ENCODE measurements around the gene HPDL. TPM values are rescaled to one million over a fixed set of nuclear protein-coding genes. Genes with fewer than 3 reads are reported as not detected.

The HPDL gene
- total RNA-seq, 4 donors from 2014 or later: 0.35 to 0.93 (median 0.40) TPM; not detected in 1

GRCh38 chr1:45302505-45303150 lies 24.1 kb upstream of the HPDL start:
- TF ChIP-seq POLR2AphosphoS5 (IDR thresholded peaks at IDR 0.05) (no peak), CTCF (IDR thresholded peaks at IDR 0.05) (no peak), EP300 (IDR thresholded peaks at IDR 0.05) (no peak), POLR2A (IDR thresholded peaks at IDR 0.05) (no peak)
- WGBS, 2 donors (ENCODE audit: low coverage in 1 of 2): 80 to 89% methylated on average over 13 to 15 of the region's 16 CpGs

GRCh38 chr1:45303520-45304310 lies 23.0 kb upstream of the HPDL start:
- H3K9me3 ChIP-seq: no peaks in the 10 kb centered on the region
- TF ChIP-seq EP300 (IDR thresholded peaks at IDR 0.05): no peak
- TF ChIP-seq CTCF (IDR thresholded peaks at IDR 0.05): peak; percentile 25 to 91 (median 81)
- peak; percentile 19 for TF ChIP-seq POLR2AphosphoS5 (IDR thresholded peaks at IDR 0.05)
- peak; percentile 55 to 59 for TF ChIP-seq POLR2A (IDR thresholded peaks at IDR 0.05)
- H3K36me3 ChIP-seq: no peaks in the 10 kb centered on the region
- H3K4me1 ChIP-seq: peaks cover 0 to 25% (median 6%) of the 10 kb centered on the region in 3 donors
- peak overlapping the region; percentile 38 to 80 for H3K4me3 ChIP-seq
- peak; percentile 96 for ATAC-seq
- peak overlapping the region; percentile 56 to 92 (median 91) for H3K27ac ChIP-seq
- no peaks in the 10 kb centered on the region for H3K27me3 ChIP-seq
- WGBS, 2 donors (ENCODE audit: low coverage in 1 of 2): 0% methylated on average over 12 to 22 of the region's 68 CpGs

More at GRCh38 chr1:45302505-45303150, 24.1 kb upstream of the HPDL start:
- Histone ChIP-seq H3K4me1 (peaks cover 0 to 25% (median 6%) of the 10 kb centered on the region in 3 donors), H3K9me3 (no peaks in the 10 kb centered on the region), H3K27ac (peak overlapping the region; percentile 56 to 92 (median 91)), H3K4me3 (peak overlapping the region; percentile 38 to 80), H3K27me3 (no peaks in the 10 kb centered on the region), H3K36me3 (no peaks in the 10 kb centered on the region)
- ATAC-seq: no peak

- no peak for ATAC-seq
- H3K4me1 ChIP-seq: peaks cover 0 to 25% (median 6%) of the 10 kb centered on the region in 3 donors
- no peak for TF ChIP-seq POLR2AphosphoS5 (IDR thresholded peaks at IDR 0.05)
- TF ChIP-seq EP300 (IDR thresholded peaks at IDR 0.05): no peak
- no peak for TF ChIP-seq CTCF (IDR thresholded peaks at IDR 0.05)
- TF ChIP-seq POLR2A (IDR thresholded peaks at IDR 0.05): no peak
These were observed 22.2 kb upstream of the HPDL start for GRCh38 chr1:45304311-45305081.

GRCh38 chr1:45305231-45305630 lies 21.5 kb upstream of the HPDL start:
- Histone ChIP-seq H3K4me1 (peaks cover 0 to 22% (median 6%) of the 10 kb centered on the region in 3 donors), H3K27me3 (no peaks in the 10 kb centered on the region), H3K9me3 (no peaks in the 10 kb centered on the region), H3K27ac (no peak overlapping the region), H3K36me3 (no peaks in the 10 kb centered on the region), H3K4me3 (no peak overlapping the region)
- ATAC-seq: no peak
- no peak for TF ChIP-seq POLR2A (IDR thresholded peaks at IDR 0.05)
- no peak for TF ChIP-seq CTCF (IDR thresholded peaks at IDR 0.05)
- TF ChIP-seq POLR2AphosphoS5 (IDR thresholded peaks at IDR 0.05): no peak
- TF ChIP-seq EP300 (IDR thresholded peaks at IDR 0.05): no peak
- 77 to 88% methylated on average over 3 to 10 of the region's 10 CpGs for WGBS, 2 donors (ENCODE audit: low coverage in 1 of 2)

More at GRCh38 chr1:45304311-45305081, 22.2 kb upstream of the HPDL start:
- Histone ChIP-seq H3K27me3 (no peaks in the 10 kb centered on the region), H3K27ac (peak overlapping the region; percentile 49 to 92 (median 90)), H3K9me3 (no peaks in the 10 kb centered on the region), H3K36me3 (no peaks in the 10 kb centered on the region), H3K4me3 (peak overlapping the region; percentile 36 to 80)
- 25 to 33% methylated on average over 2 to 6 of the region's 15 CpGs for WGBS, 2 donors (ENCODE audit: low coverage in 1 of 2)
